Duodenal mucosa (tissue), 2 donors: Measurements from ENCODE around the gene GULP1.

Experiments
- H3K27ac ChIP-seq: one replicate; pipeline ENCODE4 v1.7.0; 2013; ENCODE audit warnings: low read depth, low read length
- H3K27me3 ChIP-seq, 2 donors: one replicate each; pipeline ENCODE4 v1.7.0; 2013; ENCODE audit warnings: low read length in 2 of 2, control low read depth in 1 of 2; ENCODE audit not compliant: insufficient read depth in 2 of 2, control insufficient read depth in 1 of 2
- H3K36me3 ChIP-seq, 2 donors: one replicate each; pipeline ENCODE4 v1.7.0; 2013; ENCODE audit warnings: low read length in 2 of 2, control low read depth in 1 of 2; ENCODE audit not compliant: insufficient read depth in 2 of 2, control insufficient read depth in 1 of 2
- H3K4me1 ChIP-seq, 2 donors: one replicate each; pipeline ENCODE4 v1.7.0; 2013; ENCODE audit warnings: low read length in 2 of 2, control low read depth in 1 of 2; ENCODE audit not compliant: insufficient read depth in 2 of 2, control insufficient read depth in 1 of 2
- H3K4me3 ChIP-seq, 2 donors: one replicate each; pipeline ENCODE4 v1.7.0; 2013; ENCODE audit warnings: low read length in 2 of 2, low read depth in 1 of 2
- H3K9ac ChIP-seq, 2 donors: one replicate each; pipeline ENCODE4 v1.7.0; 2013; ENCODE audit warnings: low read length in 2 of 2, low read depth in 1 of 2
- H3K9me3 ChIP-seq, 2 donors: one replicate each; pipeline ENCODE4 v1.7.0; 2013; ENCODE audit warnings: low read length in 2 of 2, control low read depth in 1 of 2; ENCODE audit not compliant: control insufficient read depth in 1 of 2

Gene GULP1

GRCh38 chr2:188622601-188623260 is 331.1 kb downstream of the GULP1 start:
- no peaks in the 10 kb centered on the region for H3K36me3 ChIP-seq
- H3K9me3 ChIP-seq, result no peaks in the 10 kb centered on the region
- H3K4me3 ChIP-seq, result no peak overlapping the region
- no peak overlapping the region for H3K9ac ChIP-seq
- H3K27ac ChIP-seq, result no peak overlapping the region
- no peaks in the 10 kb centered on the region for H3K27me3 ChIP-seq
- H3K4me1 ChIP-seq, result no peaks in the 10 kb centered on the region

- Histone ChIP-seq H3K4me1 (no peaks in the 10 kb centered on the region), H3K4me3 (no peak overlapping the region), H3K36me3 (no peaks in the 10 kb centered on the region), H3K27me3 (no peaks in the 10 kb centered on the region), H3K9ac (no peak overlapping the region), H3K27ac (no peak overlapping the region), H3K9me3 (no peaks in the 10 kb centered on the region)
Observed at GRCh38 chr2:188623995-188624643, 332.4 kb downstream of the GULP1 start.

DNA sequence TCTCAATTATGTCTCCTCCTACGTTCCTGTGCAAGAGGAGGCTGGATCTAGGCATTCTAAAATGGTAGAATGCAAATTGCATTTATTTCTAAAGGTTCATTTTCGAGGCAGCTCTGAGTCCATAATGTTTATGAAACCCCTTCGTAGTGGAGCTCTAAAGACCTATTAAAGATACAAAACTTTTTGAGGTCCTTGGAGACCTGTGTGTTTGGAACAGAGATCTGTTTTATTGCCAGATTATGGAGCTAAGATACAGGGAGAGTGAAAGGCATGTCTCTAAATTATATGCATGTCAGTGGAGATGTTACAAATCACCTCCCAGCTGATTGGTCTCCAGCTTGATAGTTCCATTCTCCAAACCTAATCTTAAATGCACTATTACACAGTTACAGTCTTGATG is 335.8 kb downstream of the GULP1 start:
- H3K9ac ChIP-seq, result no peak overlapping the region
- H3K4me1 ChIP-seq, result no peaks in the 10 kb centered on the region
- H3K27ac ChIP-seq, result no peak overlapping the region
- H3K9me3 ChIP-seq, result no peaks in the 10 kb centered on the region
- no peak overlapping the region for H3K4me3 ChIP-seq
- H3K36me3 ChIP-seq, result no peaks in the 10 kb centered on the region
- no peaks in the 10 kb centered on the region for H3K27me3 ChIP-seq

DNA sequence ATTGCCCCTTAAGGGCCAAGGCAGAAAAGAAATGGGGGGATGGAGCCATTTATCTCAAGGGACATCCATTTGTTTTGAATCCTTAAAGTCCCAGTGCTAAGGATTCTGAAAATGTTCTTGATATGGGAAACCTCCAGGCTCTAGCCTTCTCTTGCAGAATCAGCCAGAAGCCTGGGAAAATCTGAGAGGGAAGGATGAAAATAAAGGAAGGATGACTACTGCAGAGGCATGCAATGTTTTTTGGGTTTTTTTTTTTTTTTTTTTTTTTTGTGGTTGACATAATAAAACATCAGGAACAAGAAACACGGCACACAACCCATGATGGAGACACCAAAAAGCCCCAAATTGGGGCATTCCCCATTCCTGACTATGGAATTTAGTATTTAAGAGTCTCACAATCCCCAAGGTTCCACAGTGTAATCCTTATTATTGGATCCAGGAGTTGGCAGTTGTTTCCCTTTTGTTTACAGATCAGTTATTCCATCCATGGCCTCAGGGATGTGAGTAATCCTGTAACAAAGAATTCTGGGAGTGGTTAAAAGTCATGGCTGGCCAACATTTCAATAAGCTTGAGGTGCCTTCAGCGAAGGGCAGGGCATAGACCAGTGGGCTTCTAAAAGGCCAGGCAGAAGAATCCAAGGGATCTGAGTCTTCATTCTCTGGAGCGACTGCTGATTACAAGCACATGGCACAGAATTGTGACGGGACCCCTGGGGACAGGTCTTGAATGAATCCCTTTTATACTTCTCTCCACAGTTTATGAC is 337.5 kb downstream of the GULP1 start:
- Histone ChIP-seq H3K4me3 (no peak overlapping the region), H3K27ac (no peak overlapping the region), H3K36me3 (no peaks in the 10 kb centered on the region), H3K9ac (no peak overlapping the region), H3K4me1 (no peaks in the 10 kb centered on the region), H3K9me3 (no peaks in the 10 kb centered on the region), H3K27me3 (no peaks in the 10 kb centered on the region)

GRCh38 chr2:188629753-188630527 is 338.3 kb downstream of the GULP1 start:
- Histone ChIP-seq H3K9me3 (no peaks in the 10 kb centered on the region), H3K9ac (no peak overlapping the region), H3K36me3 (no peaks in the 10 kb centered on the region), H3K27me3 (no peaks in the 10 kb centered on the region), H3K4me1 (no peaks in the 10 kb centered on the region), H3K4me3 (no peak overlapping the region), H3K27ac (no peak overlapping the region)

DNA sequence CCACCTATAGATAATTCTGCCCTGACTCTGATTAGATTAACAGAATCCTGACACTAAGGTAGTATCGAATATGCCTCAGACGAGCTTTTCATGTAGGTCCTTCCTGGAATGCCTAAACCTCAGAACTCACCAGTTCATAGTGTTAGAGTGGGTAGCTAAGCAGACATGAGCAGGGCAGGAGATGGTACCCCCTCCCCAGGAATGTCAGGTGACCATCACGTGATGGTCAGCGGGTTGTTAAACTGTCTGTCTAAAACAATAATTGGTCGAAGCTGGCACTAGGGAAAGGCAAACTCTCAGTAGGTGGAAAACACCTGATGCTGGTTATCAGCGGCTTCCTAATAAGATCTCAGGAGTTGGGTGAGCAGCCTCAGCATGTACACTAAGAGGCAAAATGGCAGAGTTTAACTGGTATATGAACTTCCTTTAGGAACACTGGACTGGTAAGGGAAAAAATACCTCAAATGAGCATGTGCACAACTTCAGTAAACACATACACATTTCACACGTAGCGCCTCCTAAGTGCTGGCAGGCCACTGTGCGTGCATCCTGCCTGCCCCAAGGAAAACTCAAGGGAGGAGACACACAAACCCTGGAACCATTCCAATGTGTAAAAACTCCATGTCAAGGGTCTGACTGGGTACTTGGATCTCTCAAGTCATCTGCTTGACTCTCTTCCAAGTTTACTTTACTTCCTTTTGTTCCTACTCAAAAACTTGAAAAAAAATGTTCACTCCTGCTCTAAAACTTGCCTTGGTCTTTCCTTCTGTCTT is 339.5 kb downstream of the GULP1 start:
- Histone ChIP-seq H3K36me3 (no peaks in the 10 kb centered on the region), H3K9ac (no peak overlapping the region), H3K27ac (no peak overlapping the region), H3K9me3 (no peaks in the 10 kb centered on the region), H3K4me3 (no peak overlapping the region), H3K27me3 (no peaks in the 10 kb centered on the region), H3K4me1 (no peaks in the 10 kb centered on the region)

DNA sequence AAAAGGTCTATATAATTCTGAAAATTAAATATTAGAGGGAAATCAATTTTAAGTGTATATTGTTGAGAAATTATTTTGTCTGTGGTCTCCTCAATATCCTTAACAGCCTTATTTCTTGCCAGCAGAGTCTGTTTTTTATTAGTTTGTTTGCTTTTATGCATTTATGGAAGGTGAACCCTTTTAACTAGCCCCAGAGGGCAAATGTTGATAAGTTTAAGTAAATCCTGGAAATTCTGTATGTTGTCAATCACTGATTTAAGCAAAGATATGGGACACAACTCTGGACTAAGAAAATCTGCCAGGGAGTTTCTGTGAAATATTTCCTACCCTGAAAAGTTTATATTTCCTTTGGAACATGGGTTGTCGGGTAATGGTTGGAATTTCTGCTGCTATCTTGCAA is 343.0 kb downstream of the GULP1 start:
- no peak overlapping the region for H3K4me3 ChIP-seq
- H3K36me3 ChIP-seq, result no peaks in the 10 kb centered on the region
- H3K9me3 ChIP-seq, result no peaks in the 10 kb centered on the region

More for the DNA sequence above, 343.0 kb downstream of the GULP1 start:
- H3K4me1 ChIP-seq, result no peaks in the 10 kb centered on the region
- no peaks in the 10 kb centered on the region for H3K27me3 ChIP-seq
- H3K27ac ChIP-seq, result no peak overlapping the region
- H3K9ac ChIP-seq, result no peak overlapping the region
